Ectodermal cell (in vitro differentiated cells): ENCODE results near the gene ADAMTS2.

Experiments used
- H3K27ac ChIP-seq: 2 replicates; pipeline ENCODE4 v1.7.0; 2013; ENCODE audit warnings: mild to moderate bottlenecking, low read depth, low read length; ENCODE audit not compliant: insufficient read depth, poor library complexity, severe bottlenecking
- H3K27me3 ChIP-seq: 2 replicates; pipeline ENCODE4 v1.7.0; 2013; ENCODE audit warnings: mild to moderate bottlenecking, low read length; ENCODE audit not compliant: insufficient read depth, control insufficient read depth, poor library complexity, severe bottlenecking
- H3K36me3 ChIP-seq: one replicate; pipeline ENCODE4 v1.7.0; 2013; ENCODE audit warnings: low read length; ENCODE audit not compliant: control insufficient read depth, insufficient read depth
- H3K4me1 ChIP-seq: one replicate; pipeline ENCODE4 v1.7.0; 2013; ENCODE audit warnings: low read length; ENCODE audit not compliant: control insufficient read depth, insufficient read depth
- H3K4me3 ChIP-seq: 2 replicates; pipeline ENCODE4 v1.7.0; 2013; ENCODE audit warnings: low read depth, low read length, control low read depth; ENCODE audit not compliant: insufficient read depth
- H3K9me3 ChIP-seq: 2 replicates; pipeline ENCODE4 v1.7.0; 2013; ENCODE audit warnings: mild to moderate bottlenecking, low read length, moderate library complexity; ENCODE audit not compliant: control insufficient read depth
- WGBS, 2 experiments: methylation state at CpG; one replicate each; pipeline ENCODE4 v1.1.7; 2013; ENCODE audit warnings: missing lambda C conversion rate in 2 of 2; 5-methylcytosine and 5-hydroxymethylcytosine counted together

ADAMTS2 gene

DNA sequence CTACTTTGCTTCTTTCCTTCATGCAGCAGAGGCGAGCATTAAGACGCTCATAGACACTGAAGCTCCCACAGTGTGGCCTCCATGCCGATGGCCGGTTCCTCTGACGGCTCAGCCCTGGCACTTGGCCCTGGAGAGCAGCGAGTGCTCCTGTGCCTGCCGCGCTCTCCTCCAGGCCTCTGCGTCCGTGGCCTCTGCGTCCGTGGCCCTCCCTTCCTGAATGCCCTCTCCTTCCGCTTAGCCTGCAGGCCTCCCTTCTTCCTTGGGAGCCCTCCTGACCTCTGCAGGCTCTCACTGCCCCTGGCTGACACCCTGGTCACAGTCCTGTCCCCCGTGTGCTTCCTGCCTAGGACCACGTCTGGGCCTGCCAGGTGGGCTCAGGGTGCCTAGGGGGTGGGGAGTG is 192.3 kb downstream of the ADAMTS2 start:
- H3K4me1 ChIP-seq: no peaks in the 10 kb centered on the region
- WGBS, 2 experiments: 91 to 96% methylated on average over 15 of the region's 15 CpGs
- no peaks in the 10 kb centered on the region for H3K27me3 ChIP-seq
- no peak overlapping the region for H3K4me3 ChIP-seq
- no peaks in the 10 kb centered on the region for H3K36me3 ChIP-seq
- no peaks in the 10 kb centered on the region for H3K9me3 ChIP-seq
- H3K27ac ChIP-seq: no peak overlapping the region

GRCh38 chr5:179152144-179152895 is 192.9 kb downstream of the ADAMTS2 start:
- WGBS, 2 experiments: 92 to 93% methylated on average over 18 of the region's 18 CpGs
- no peaks in the 10 kb centered on the region for H3K9me3 ChIP-seq
- H3K4me1 ChIP-seq: no peaks in the 10 kb centered on the region
- H3K27me3 ChIP-seq: no peaks in the 10 kb centered on the region
- H3K36me3 ChIP-seq: no peaks in the 10 kb centered on the region
- no peak overlapping the region for H3K4me3 ChIP-seq
- H3K27ac ChIP-seq: no peak overlapping the region

DNA sequence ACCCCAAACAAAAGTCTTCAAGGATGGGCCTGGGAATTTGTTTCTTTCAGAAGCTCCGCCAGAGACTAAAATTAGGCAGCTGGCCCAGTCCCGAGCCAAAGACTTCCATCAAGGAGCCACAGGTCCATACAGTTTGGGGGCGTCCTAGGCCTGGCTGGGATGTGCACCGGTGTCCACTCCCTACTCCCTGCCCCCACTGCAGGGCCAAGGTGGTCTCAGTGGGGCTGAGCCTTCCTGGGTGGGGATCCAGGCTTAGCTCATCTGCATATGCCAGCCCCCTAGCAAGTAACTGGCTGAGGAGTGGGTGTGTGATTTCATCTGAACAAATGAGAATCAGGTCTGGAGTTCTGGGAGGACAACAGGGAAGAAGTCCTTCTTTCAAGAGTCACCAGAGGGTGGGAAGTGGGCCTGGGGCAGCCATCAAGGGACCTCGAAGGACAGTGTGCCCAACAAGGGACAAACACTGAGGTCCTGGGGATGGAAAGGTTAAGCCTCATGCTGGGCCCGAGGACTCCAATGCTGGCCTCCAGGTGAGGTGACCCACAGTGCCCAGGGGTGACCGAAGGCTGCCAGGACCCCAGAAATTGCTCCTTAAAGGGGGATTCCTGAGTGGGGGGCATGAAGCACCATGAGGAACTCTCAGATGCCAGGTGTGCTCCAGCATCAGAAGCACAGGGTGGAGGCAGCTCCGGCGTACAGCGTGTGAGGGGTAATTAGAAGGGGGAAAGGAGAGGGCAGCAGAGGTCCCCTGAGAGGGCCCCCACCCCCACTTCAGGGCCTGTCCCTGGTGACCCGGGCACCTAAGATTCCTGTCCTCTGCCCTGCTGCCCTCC is 193.8 kb downstream of the ADAMTS2 start:
- Histone ChIP-seq H3K36me3 (no peaks in the 10 kb centered on the region), H3K9me3 (no peaks in the 10 kb centered on the region), H3K4me1 (no peaks in the 10 kb centered on the region), H3K27ac (no peak overlapping the region), H3K27me3 (no peaks in the 10 kb centered on the region), H3K4me3 (no peak overlapping the region)
- WGBS, 2 experiments: 95% methylated on average over 11 of the region's 11 CpGs

DNA sequence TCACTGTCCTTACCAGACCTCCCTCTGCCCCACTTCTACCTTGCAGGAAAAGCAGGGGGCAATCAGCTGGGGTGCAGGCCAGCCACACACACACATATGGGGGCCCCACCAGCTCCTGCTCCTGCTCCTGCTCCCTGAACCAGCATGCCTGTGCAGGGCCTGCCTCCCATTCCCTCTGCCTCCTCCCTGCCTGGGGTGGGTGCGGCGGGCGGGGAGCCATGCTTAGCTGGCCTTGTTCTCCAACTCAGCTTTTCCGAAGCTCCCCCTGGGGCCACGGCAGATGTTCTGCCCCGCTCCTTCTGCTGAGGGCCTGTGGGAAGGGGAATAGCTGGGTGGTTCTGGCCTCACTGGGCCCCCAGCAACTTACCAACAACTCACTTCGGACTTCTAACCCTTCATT is 195.2 kb downstream of the ADAMTS2 start:
- Histone ChIP-seq H3K27me3 (no peaks in the 10 kb centered on the region), H3K9me3 (no peaks in the 10 kb centered on the region), H3K4me1 (no peaks in the 10 kb centered on the region), H3K36me3 (no peaks in the 10 kb centered on the region), H3K4me3 (no peak overlapping the region), H3K27ac (no peak overlapping the region)
- WGBS, 2 experiments: 82 to 84% methylated on average over 7 of the region's 7 CpGs

- no peaks in the 10 kb centered on the region for H3K4me1 ChIP-seq
- no peaks in the 10 kb centered on the region for H3K9me3 ChIP-seq
- WGBS, 2 experiments: 90 to 92% methylated on average over 10 of the region's 10 CpGs
- no peak overlapping the region for H3K4me3 ChIP-seq
- no peaks in the 10 kb centered on the region for H3K36me3 ChIP-seq
- H3K27ac ChIP-seq: no peak overlapping the region
- no peaks in the 10 kb centered on the region for H3K27me3 ChIP-seq
Observed at GRCh38 chr5:179149278-179149677, 196.0 kb downstream of the ADAMTS2 start.

DNA sequence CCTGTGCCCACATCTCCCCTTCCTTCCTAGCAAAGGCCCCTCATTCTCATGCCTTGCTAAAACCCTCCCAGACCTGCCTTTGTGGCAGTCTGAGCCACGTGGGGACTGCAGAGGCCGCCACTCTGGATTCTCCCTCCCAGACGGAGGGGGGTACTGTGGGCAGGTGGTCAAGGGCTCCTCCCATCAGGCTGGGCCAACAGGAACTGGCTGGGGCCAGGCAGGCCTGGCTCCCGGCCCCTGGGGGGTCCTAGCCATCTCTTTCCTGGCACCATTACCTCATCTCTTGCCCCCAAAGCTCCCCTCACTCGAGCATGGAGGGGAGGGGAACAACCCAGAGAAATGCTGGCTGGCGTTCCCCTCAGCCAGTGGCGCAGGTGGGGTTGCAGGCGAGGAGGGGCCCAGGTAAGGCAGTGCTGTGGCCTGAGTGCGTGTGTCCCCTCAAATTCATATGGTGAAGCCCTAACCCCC is 196.5 kb downstream of the ADAMTS2 start:
- 83 to 84% methylated on average over 9 of the region's 9 CpGs for WGBS, 2 experiments
- Histone ChIP-seq H3K27ac (no peak overlapping the region), H3K36me3 (no peaks in the 10 kb centered on the region), H3K27me3 (no peaks in the 10 kb centered on the region), H3K4me3 (no peak overlapping the region), H3K4me1 (no peaks in the 10 kb centered on the region), H3K9me3 (no peaks in the 10 kb centered on the region)

DNA sequence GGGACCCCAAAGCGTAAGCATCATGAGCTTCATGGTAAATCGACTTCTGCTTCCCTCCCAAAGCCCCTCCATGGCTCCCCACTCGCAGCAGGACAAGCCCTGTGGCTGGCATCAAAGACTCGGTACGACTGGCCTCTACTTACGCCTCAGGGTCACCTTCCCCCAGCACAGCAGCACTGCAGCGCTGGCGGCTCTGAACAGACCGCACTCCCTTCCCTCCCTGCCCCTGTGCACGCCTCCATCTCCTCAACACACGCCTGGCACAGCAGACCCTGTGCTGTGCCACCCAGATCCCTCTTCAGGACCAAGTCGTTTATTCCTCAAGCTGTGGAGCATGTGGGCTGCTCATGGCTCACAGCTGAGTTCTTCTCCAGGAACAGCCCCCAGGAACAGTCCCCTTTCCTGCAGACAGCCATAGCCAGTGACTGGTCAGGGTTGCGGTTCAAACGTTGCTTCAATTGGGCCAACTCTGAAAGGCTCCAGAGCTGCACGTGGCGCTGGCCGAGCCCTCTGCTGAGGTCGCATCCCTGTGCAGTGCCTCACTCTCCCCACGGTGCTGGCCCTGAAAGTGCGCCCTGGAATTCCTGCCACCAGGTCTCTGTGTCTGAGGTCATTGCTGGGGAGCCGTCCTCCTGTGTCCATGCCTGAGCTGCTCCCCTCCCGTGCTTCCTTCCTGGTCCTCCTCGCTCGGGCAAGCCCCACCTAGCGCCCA is 197.1 kb downstream of the ADAMTS2 start:
- Histone ChIP-seq H3K4me1 (no peaks in the 10 kb centered on the region), H3K27ac (no peak overlapping the region), H3K36me3 (no peaks in the 10 kb centered on the region), H3K9me3 (no peaks in the 10 kb centered on the region), H3K4me3 (no peak overlapping the region), H3K27me3 (no peaks in the 10 kb centered on the region)
- 90 to 92% methylated on average over 25 of the region's 25 CpGs for WGBS, 2 experiments

DNA sequence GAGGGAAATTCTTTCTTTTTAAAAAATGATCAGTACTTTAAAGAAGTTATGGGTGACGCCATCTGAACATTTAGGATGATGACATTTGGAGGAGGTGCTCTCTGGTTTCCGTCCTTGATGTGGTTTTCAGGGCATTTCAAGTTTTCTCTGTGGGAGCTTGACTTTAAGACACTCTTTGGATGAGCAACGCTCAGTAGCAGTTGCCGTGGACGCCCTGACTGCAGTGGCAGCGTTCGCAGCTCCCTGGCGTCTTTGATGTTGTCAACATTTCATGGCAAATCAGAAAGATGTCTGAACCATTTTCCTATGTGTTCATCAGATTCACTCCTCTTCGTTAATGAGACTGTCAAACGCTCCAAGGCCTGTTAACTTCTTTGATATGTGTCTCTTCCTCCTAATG is 199.0 kb downstream of the ADAMTS2 start:
- Histone ChIP-seq H3K9me3 (no peaks in the 10 kb centered on the region), H3K4me3 (no peak overlapping the region), H3K27ac (no peak overlapping the region), H3K4me1 (no peaks in the 10 kb centered on the region), H3K36me3 (no peaks in the 10 kb centered on the region), H3K27me3 (no peaks in the 10 kb centered on the region)
- WGBS, 2 experiments: 90 to 92% methylated on average over 10 of the region's 10 CpGs

DNA sequence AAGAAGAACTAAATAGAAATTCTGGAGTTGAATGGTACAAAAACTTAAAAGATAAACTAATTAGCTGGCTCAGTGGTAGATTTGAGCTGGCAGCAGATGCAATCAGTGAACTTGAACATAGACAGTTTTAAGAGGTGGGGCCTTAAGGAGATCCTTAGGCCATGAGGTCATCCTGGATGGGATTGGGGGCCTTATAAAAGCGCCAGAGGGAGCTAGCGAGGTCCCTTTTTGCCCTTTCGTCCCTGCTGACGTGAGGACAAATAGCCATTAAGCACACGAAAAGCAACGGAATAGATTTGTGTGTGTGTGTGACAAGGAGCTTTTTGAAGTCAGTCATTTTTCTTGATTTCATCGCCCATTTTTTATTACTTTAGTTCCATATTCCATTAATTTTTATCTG is 201.8 kb downstream of the ADAMTS2 start:
- Histone ChIP-seq H3K36me3 (no peaks in the 10 kb centered on the region), H3K9me3 (no peaks in the 10 kb centered on the region), H3K4me3 (no peak overlapping the region), H3K27me3 (no peaks in the 10 kb centered on the region), H3K4me1 (no peaks in the 10 kb centered on the region), H3K27ac (no peak overlapping the region)
- 33 to 34% methylated on average over 6 of the region's 7 CpGs for WGBS, 2 experiments
